Measurements from ENCODE around the gene CASP8AP2.
"Not testable (repeated sequence)": the region's sequence is repeated elsewhere in the genome, so short reads cannot be mapped to it uniquely, and the experiment has no call there.

CASP8AP2 gene

GRCh38 chr6:89829472-89830169 lies at the start of gene CASP8AP2:
CASP8AP2 (plus strand) TSS chr6:89829880.
- no peaks in the 10 kb centered on the region for H3K9me3 ChIP-seq (ENCODE audit: low read length)
- peak within 1 kb of the TSS; percentile 84 for H3K9ac ChIP-seq (ENCODE audit: low read length)
- no peaks in the 10 kb centered on the region for H3K27me3 ChIP-seq (ENCODE audit: control insufficient read depth in 1 of 2, insufficient read depth in 2 of 2, low read length in 2 of 2)
- H3K27ac ChIP-seq (ENCODE audit: low read depth, low read length), result peak within 1 kb of the TSS; percentile 81
- peaks cover 14% of the 10 kb centered on the region for H3K4me1 ChIP-seq (ENCODE audit: insufficient read depth, low read length)
- H3K4me3 ChIP-seq (ENCODE audit: low read depth in 1 of 2, low read length in 2 of 2), result peak within 1 kb of the TSS; percentile 73 to 97
- H3K36me3 ChIP-seq (ENCODE audit: insufficient read depth, low read length), result no peaks in the 10 kb centered on the region

GRCh38 chr6:89781070-89782034 lies 48.3 kb upstream of the CASP8AP2 start:
- no peak overlapping the region for H3K9ac ChIP-seq (ENCODE audit: low read length)
- H3K27ac ChIP-seq (ENCODE audit: low read depth, low read length), result no peak overlapping the region
- peaks cover 14% of the 10 kb centered on the region for H3K36me3 ChIP-seq (ENCODE audit: insufficient read depth, low read length)
- no peaks in the 10 kb centered on the region for H3K4me1 ChIP-seq (ENCODE audit: insufficient read depth, low read length)
- no peaks in the 10 kb centered on the region for H3K27me3 ChIP-seq (ENCODE audit: control insufficient read depth in 1 of 2, insufficient read depth in 2 of 2, low read length in 2 of 2)
- no peak overlapping the region for H3K4me3 ChIP-seq (ENCODE audit: low read depth in 1 of 2, low read length in 2 of 2)
- H3K9me3 ChIP-seq (ENCODE audit: low read length), result no peaks in the 10 kb centered on the region

GRCh38 chr6:89782222-89782621 lies 47.5 kb upstream of the CASP8AP2 start:
- Histone ChIP-seq H3K9me3 (ENCODE audit: low read length) (no peaks in the 10 kb centered on the region), H3K4me1 (ENCODE audit: insufficient read depth, low read length) (no peaks in the 10 kb centered on the region), H3K9ac (ENCODE audit: low read length) (no peak overlapping the region), H3K36me3 (ENCODE audit: insufficient read depth, low read length) (peaks cover 20% of the 10 kb centered on the region), H3K4me3 (ENCODE audit: low read depth in 1 of 2, low read length in 2 of 2) (no peak overlapping the region), H3K27ac (ENCODE audit: low read depth, low read length) (no peak overlapping the region), H3K27me3 (ENCODE audit: control insufficient read depth in 1 of 2, insufficient read depth in 2 of 2, low read length in 2 of 2) (no peaks in the 10 kb centered on the region)

GRCh38 chr6:89783293-89783692 lies 46.4 kb upstream of the CASP8AP2 start:
- not testable (repeated sequence) for H3K9ac ChIP-seq (ENCODE audit: low read length); H3K27ac ChIP-seq (ENCODE audit: low read depth, low read length); H3K27me3 ChIP-seq (ENCODE audit: control insufficient read depth in 1 of 2, insufficient read depth in 2 of 2, low read length in 2 of 2); H3K9me3 ChIP-seq (ENCODE audit: low read length); H3K4me3 ChIP-seq (ENCODE audit: low read depth in 1 of 2, low read length in 2 of 2); H3K4me1 ChIP-seq (ENCODE audit: insufficient read depth, low read length)
- peaks cover 30% of the 10 kb centered on the region for H3K36me3 ChIP-seq (ENCODE audit: insufficient read depth, low read length)

- H3K36me3 ChIP-seq (ENCODE audit: insufficient read depth, low read length), result peaks cover 43% of the 10 kb centered on the region
- no peak overlapping the region for H3K4me3 ChIP-seq (ENCODE audit: low read depth in 1 of 2, low read length in 2 of 2)
- H3K9me3 ChIP-seq (ENCODE audit: low read length), result no peaks in the 10 kb centered on the region
- no peak overlapping the region for H3K27ac ChIP-seq (ENCODE audit: low read depth, low read length)
- H3K27me3 ChIP-seq (ENCODE audit: control insufficient read depth in 1 of 2, insufficient read depth in 2 of 2, low read length in 2 of 2), result no peaks in the 10 kb centered on the region
- H3K4me1 ChIP-seq (ENCODE audit: insufficient read depth, low read length), result no peaks in the 10 kb centered on the region
- no peak overlapping the region for H3K9ac ChIP-seq (ENCODE audit: low read length)
Measured at GRCh38 chr6:89784838-89785237, 44.8 kb upstream of the CASP8AP2 start.

GRCh38 chr6:89786970-89787369 lies 42.7 kb upstream of the CASP8AP2 start:
- H3K4me1 ChIP-seq (ENCODE audit: insufficient read depth, low read length), result no peaks in the 10 kb centered on the region
- no peak overlapping the region for H3K9ac ChIP-seq (ENCODE audit: low read length)
- no peaks in the 10 kb centered on the region for H3K9me3 ChIP-seq (ENCODE audit: low read length)
- no peaks in the 10 kb centered on the region for H3K27me3 ChIP-seq (ENCODE audit: control insufficient read depth in 1 of 2, insufficient read depth in 2 of 2, low read length in 2 of 2)
- no peak overlapping the region for H3K4me3 ChIP-seq (ENCODE audit: low read depth in 1 of 2, low read length in 2 of 2)
- H3K36me3 ChIP-seq (ENCODE audit: insufficient read depth, low read length), result peaks cover 39% of the 10 kb centered on the region
- no peak overlapping the region for H3K27ac ChIP-seq (ENCODE audit: low read depth, low read length)

GRCh38 chr6:89787660-89788328 lies 41.9 kb upstream of the CASP8AP2 start:
- H3K27me3 ChIP-seq (ENCODE audit: control insufficient read depth in 1 of 2, insufficient read depth in 2 of 2, low read length in 2 of 2), result no peaks in the 10 kb centered on the region
- H3K9ac ChIP-seq (ENCODE audit: low read length), result no peak overlapping the region
- no peaks in the 10 kb centered on the region for H3K9me3 ChIP-seq (ENCODE audit: low read length)
- no peaks in the 10 kb centered on the region for H3K4me1 ChIP-seq (ENCODE audit: insufficient read depth, low read length)
- H3K4me3 ChIP-seq (ENCODE audit: low read depth in 1 of 2, low read length in 2 of 2), result no peak overlapping the region
- no peak overlapping the region for H3K27ac ChIP-seq (ENCODE audit: low read depth, low read length)
- H3K36me3 ChIP-seq (ENCODE audit: insufficient read depth, low read length), result peaks cover 39% of the 10 kb centered on the region

- Histone ChIP-seq H3K4me1 (ENCODE audit: insufficient read depth, low read length) (no peaks in the 10 kb centered on the region), H3K27ac (ENCODE audit: low read depth, low read length) (no peak overlapping the region), H3K36me3 (ENCODE audit: insufficient read depth, low read length) (peaks cover 45% of the 10 kb centered on the region), H3K9me3 (ENCODE audit: low read length) (no peaks in the 10 kb centered on the region), H3K9ac (ENCODE audit: low read length) (no peak overlapping the region), H3K4me3 (ENCODE audit: low read depth in 1 of 2, low read length in 2 of 2) (no peak overlapping the region), H3K27me3 (ENCODE audit: control insufficient read depth in 1 of 2, insufficient read depth in 2 of 2, low read length in 2 of 2) (no peaks in the 10 kb centered on the region)
Measured at GRCh38 chr6:89789980-89790379, 39.7 kb upstream of the CASP8AP2 start.

- Histone ChIP-seq H3K4me1 (ENCODE audit: insufficient read depth, low read length) (no peaks in the 10 kb centered on the region), H3K4me3 (ENCODE audit: low read depth in 1 of 2, low read length in 2 of 2) (no peak overlapping the region), H3K9ac (ENCODE audit: low read length) (no peak overlapping the region), H3K9me3 (ENCODE audit: low read length) (no peaks in the 10 kb centered on the region), H3K36me3 (ENCODE audit: insufficient read depth, low read length) (peaks cover 45% of the 10 kb centered on the region), H3K27me3 (ENCODE audit: control insufficient read depth in 1 of 2, insufficient read depth in 2 of 2, low read length in 2 of 2) (no peaks in the 10 kb centered on the region), H3K27ac (ENCODE audit: low read depth, low read length) (no peak overlapping the region)
Measured at GRCh38 chr6:89790403-89790802, 39.3 kb upstream of the CASP8AP2 start.

- H3K4me1 ChIP-seq (ENCODE audit: insufficient read depth, low read length), result no peaks in the 10 kb centered on the region
- H3K27ac ChIP-seq (ENCODE audit: low read depth, low read length), result no peak overlapping the region
Measured at GRCh38 chr6:89792881-89793280, 36.8 kb upstream of the CASP8AP2 start.

GRCh38 chr6:89793586-89793985 lies 36.1 kb upstream of the CASP8AP2 start:
- Histone ChIP-seq H3K36me3 (ENCODE audit: insufficient read depth, low read length) (peaks cover 25% of the 10 kb centered on the region), H3K4me1 (ENCODE audit: insufficient read depth, low read length) (no peaks in the 10 kb centered on the region), H3K4me3 (ENCODE audit: low read depth in 1 of 2, low read length in 2 of 2) (no peak overlapping the region), H3K27me3 (ENCODE audit: control insufficient read depth in 1 of 2, insufficient read depth in 2 of 2, low read length in 2 of 2) (no peaks in the 10 kb centered on the region), H3K9ac (ENCODE audit: low read length) (no peak overlapping the region), H3K27ac (ENCODE audit: low read depth, low read length) (no peak overlapping the region), H3K9me3 (ENCODE audit: low read length) (no peaks in the 10 kb centered on the region)

More at GRCh38 chr6:89792881-89793280, 36.8 kb upstream of the CASP8AP2 start:
- Histone ChIP-seq H3K36me3 (ENCODE audit: insufficient read depth, low read length) (peaks cover 32% of the 10 kb centered on the region), H3K9me3 (ENCODE audit: low read length) (no peaks in the 10 kb centered on the region), H3K4me3 (ENCODE audit: low read depth in 1 of 2, low read length in 2 of 2) (no peak overlapping the region), H3K9ac (ENCODE audit: low read length) (no peak overlapping the region), H3K27me3 (ENCODE audit: control insufficient read depth in 1 of 2, insufficient read depth in 2 of 2, low read length in 2 of 2) (no peaks in the 10 kb centered on the region)

Data from muscle layer of colon (tissue), 2 donors.